ENCODE data around the gene WDR20. TPM values are rescaled to one million over a fixed set of nuclear protein-coding genes. Genes with fewer than 3 reads are reported as not detected.

The WDR20 gene
- total and polyA plus RNA-seq, 2 of the 4 experiments (the other 2 are of a cell fraction) = 20.3 to 27.4 TPM

GRCh38 chr14:102180248-102180998 is 40.7 kb downstream of the WDR20 start:
- H3K4me2 ChIP-seq (ENCODE audit: low read depth, low read length) = no peak overlapping the region
- no peaks in the 10 kb centered on the region for H3K27me3 ChIP-seq (ENCODE audit: control insufficient read depth, insufficient read depth, low read length)
- no peak overlapping the region for H3K9ac ChIP-seq (ENCODE audit: low read depth, low read length)
- no peak overlapping the region for H2AFZ ChIP-seq (replicated peaks; ENCODE audit: low read length, poor library complexity)
- H3K56ac ChIP-seq (ENCODE audit: extremely low read depth, insufficient read depth, low read length) = no peak overlapping the region
- H3K4me3 ChIP-seq (ENCODE audit: insufficient read depth, low read depth, low read length) = no peak overlapping the region
- no peak overlapping the region for H3K4ac ChIP-seq (ENCODE audit: low read depth, low read length)
- no peak overlapping the region for H3K23ac ChIP-seq (ENCODE audit: low read depth, low read length)
- H3K27ac ChIP-seq (ENCODE audit: insufficient read depth, low read length) = no peak overlapping the region
- POLR2A ChIA-PET (ENCODE audit: unreplicated experiment) = no interaction called here
- no peak overlapping the region for H2BK15ac ChIP-seq (ENCODE audit: low read depth, low read length)
- H3K9me1 ChIP-seq (ENCODE audit: insufficient read depth, low read length) = peaks cover 6% of the 10 kb centered on the region
- 80% methylated on average over 1 of the region's 7 CpGs; no CpG with 5 or more reads in 1 of the 2 experiments for WGBS, 2 experiments (ENCODE audit: extremely low coverage in 2 of 2, insufficient read length in 1 of 2)
- no peak overlapping the region for H2BK5ac ChIP-seq (ENCODE audit: low read depth, low read length, poor library complexity, severe bottlenecking)
- in situ Hi-C loops (cut with MboI; ENCODE audit: low sequenced_read_pairs) = no loop called here
- no peak overlapping the region for H4K8ac ChIP-seq (ENCODE audit: low read depth in 2 of 2, low read length in 2 of 2)
- no peaks in the 10 kb centered on the region for H3K9me3 ChIP-seq (ENCODE audit: control insufficient read depth, insufficient read depth, low read length)
- H4K91ac ChIP-seq (ENCODE audit: insufficient read depth, low read depth, low read length) = no peak overlapping the region
- H3K4me1 ChIP-seq (ENCODE audit: control insufficient read depth, insufficient read depth, low read length) = no peaks in the 10 kb centered on the region
- H3K14ac ChIP-seq (replicated peaks; ENCODE audit: low read depth, low read length) = no peak overlapping the region
- H3K18ac ChIP-seq (ENCODE audit: low read depth, low read length) = no peak overlapping the region
- no peak overlapping the region for H2BK20ac ChIP-seq (ENCODE audit: low read depth, low read length)
- TF ChIP-seq MAFK (IDR thresholded peaks at IDR 0.05; ENCODE audit: low read depth, low read length) = no peak
- no peak for TF ChIP-seq RAD21 (IDR thresholded peaks at IDR 0.05; ENCODE audit: low read length)
- TF ChIP-seq ELK1 (IDR thresholded peaks at IDR 0.05; ENCODE audit: borderline replicate concordance, low read depth, low read length) = no peak
- peaks cover 1% of the 10 kb centered on the region; the same call in 1 of the 2 replicates for H3K36me3 ChIP-seq (ENCODE audit: control insufficient read depth, insufficient read depth, low read length)
- no peak overlapping the region for H4K5ac ChIP-seq (ENCODE audit: low read depth, low read length)
- H2AK9ac ChIP-seq (replicated peaks; ENCODE audit: low read depth, low read length, poor library complexity) = no peak overlapping the region
- no peak overlapping the region for H2BK120ac ChIP-seq (ENCODE audit: low read depth, low read length)
- H2AK5ac ChIP-seq (ENCODE audit: low read depth, low read length) = no peak overlapping the region
- H3K79me1 ChIP-seq (ENCODE audit: low read depth in 1 of 2, low read length in 2 of 2) = peaks cover 30 to 78% of the 10 kb centered on the region in 2 experiments
- peaks cover 70% of the 10 kb centered on the region for H4K20me1 ChIP-seq (ENCODE audit: insufficient read depth, low read length)
- CTCF ChIA-PET = interaction anchor here (0.6 kb wide), 1 partner anchor 184 kb away, joined by 3 read pairs; no protein-coding TSS in a partner anchor
- intact Hi-C loops (cut with micrococcal nuclease) = no loop called here
- dilution Hi-C loops (cut with HindIII; ENCODE audit: low sequenced_read_pairs, unreplicated experiment) = no loop called here
- DNase-seq (no peak), ATAC-seq (ENCODE audit: low read depth) (no peak)
- BruUV-seq (replicated peaks) = no TSS peak
